SIG-M5 (cell line): ENCODE results near the gene CEBPZOS.
A peak's percentile ranks its signal among the peaks of the same experiment; 100 is the strongest.
"Not testable (repeated sequence)": the region's sequence is repeated elsewhere in the genome, so short reads cannot be mapped to it uniquely, and the experiment has no call there.

Experiments used
- DNase-seq: peaks from one replicate; lab custom pipeline; 2025; lab: John Stamatoyannopoulos, UW

CEBPZOS gene

GRCh38 chr2:37191253-37191652 is 5.0 kb upstream of the CEBPZOS start:
- DNase-seq: no peak

GRCh38 chr2:37191747-37192146 is 4.5 kb upstream of the CEBPZOS start:
- no peak for DNase-seq

GRCh38 chr2:37192551-37192950 is 3.7 kb upstream of the CEBPZOS start:
- no peak for DNase-seq

GRCh38 chr2:37195862-37196319 is 405 bp upstream of the CEBPZOS start:
- DNase-seq: not testable (repeated sequence)

GRCh38 chr2:37198681-37199065 is 2.4 kb downstream of the CEBPZOS start:
- no peak for DNase-seq

- DNase-seq: no peak
Observed at GRCh38 chr2:37201208-37201607, 4.9 kb downstream of the CEBPZOS start.

- DNase-seq: peak; percentile 17
Observed at GRCh38 chr2:37201766-37202165, 5.5 kb downstream of the CEBPZOS start.

- no peak for DNase-seq
Observed at GRCh38 chr2:37203708-37204107, 7.4 kb downstream of the CEBPZOS start.

- not testable (repeated sequence) for DNase-seq
Observed at GRCh38 chr2:37205071-37205661, 8.9 kb downstream of the CEBPZOS start.

GRCh38 chr2:37205689-37206341 is 9.5 kb downstream of the CEBPZOS start:
- DNase-seq: no peak

- DNase-seq: not testable (repeated sequence)
Observed at GRCh38 chr2:37206760-37207159, 10.5 kb downstream of the CEBPZOS start.

GRCh38 chr2:37211212-37211611 is 14.9 kb downstream of the CEBPZOS start:
- no peak for DNase-seq

- DNase-seq: no peak
Observed at GRCh38 chr2:37211939-37212338, 15.6 kb downstream of the CEBPZOS start.

GRCh38 chr2:37215250-37215649 is 19.0 kb downstream of the CEBPZOS start:
- DNase-seq: no peak

- no peak for DNase-seq
Observed at GRCh38 chr2:37219046-37219445, 22.8 kb downstream of the CEBPZOS start.

- DNase-seq: no peak
Observed at GRCh38 chr2:37223131-37223530, 26.8 kb downstream of the CEBPZOS start.

- no peak for DNase-seq
Observed at GRCh38 chr2:37224063-37224462, 27.8 kb downstream of the CEBPZOS start.

GRCh38 chr2:37225129-37225528 is 28.8 kb downstream of the CEBPZOS start:
- not testable (repeated sequence) for DNase-seq

- no peak for DNase-seq
Observed at GRCh38 chr2:37226863-37227262, 30.6 kb downstream of the CEBPZOS start.

- DNase-seq: no peak
Observed at GRCh38 chr2:37228788-37229187, 32.5 kb downstream of the CEBPZOS start.

- DNase-seq: no peak
Observed at GRCh38 chr2:37230581-37230980, 34.3 kb downstream of the CEBPZOS start.

GRCh38 chr2:37231241-37232130 is 35.2 kb downstream of the CEBPZOS start, which contains the start of the genes CEBPZ and NDUFAF7:
TSS of gene CEBPZ (minus strand) at chr2:37231596. CDS start at chr2:37231567, 29 bp downstream.
TSS of gene NDUFAF7 (plus strand) at chr2:37231658. CDS start at chr2:37231706, 48 bp downstream.
- peak; percentile 82 for DNase-seq
